ENCODE measurements around the gene DSTN. TPM values are rescaled to one million over a fixed set of nuclear protein-coding genes. Genes with fewer than 3 reads are reported as not detected.

Gene DSTN
- total and polyA plus RNA-seq, 2 donors (not counting 1 experiment from before 2014, with no cell fraction given): 6.6 to 13.4 TPM

GRCh38 chr20:17558154-17558940, 11.5 kb upstream of the DSTN start:
- H3K4me3 Mint-ChIP-seq: no peak overlapping the region
- no peak overlapping the region for H2AFZ ChIP-seq (ENCODE audit: insufficient read depth, low read depth, low read length, poor library complexity, severe bottlenecking)
- no peak for ATAC-seq (ENCODE audit: low read depth)
- H3K4me1 ChIP-seq (ENCODE audit: control insufficient read depth in 2 of 2, insufficient read depth in 2 of 2, low read length in 2 of 2): no peaks in the 10 kb centered on the region
- no peaks in the 10 kb centered on the region for H4K20me1 ChIP-seq (ENCODE audit: control insufficient read depth, insufficient read depth, low read length, poor library complexity, severe bottlenecking)
- no peak overlapping the region for H3K4me3 ChIP-seq (ENCODE audit: control extremely low read depth in 1 of 5, extremely low read depth in 1 of 5, insufficient read depth in 1 of 5, low read depth in 2 of 5, low read length in 4 of 5)
- H3K9me3 ChIP-seq (ENCODE audit: control extremely low read depth in 1 of 3, control insufficient read depth in 2 of 3, insufficient read depth in 1 of 3, low read length in 2 of 3): no peaks in the 10 kb centered on the region
- CTCF ChIA-PET: interaction anchor here (0.6 kb wide), 1 partner anchor 227 kb away, joined by 4 read pairs; no protein-coding TSS in a partner anchor
- peaks cover 9% of the 10 kb centered on the region for H3K27me3 Mint-ChIP-seq
- no peak overlapping the region for H3K9ac ChIP-seq (ENCODE audit: low read length)
- no peaks in the 10 kb centered on the region for H3K4me1 Mint-ChIP-seq
- TF ChIP-seq CTCF (IDR thresholded peaks at IDR 0.05) (no peak), EZH2 (IDR thresholded peaks at IDR 0.05; ENCODE audit: borderline replicate concordance, insufficient read depth, low read depth, low read length, poor library complexity, severe bottlenecking) (no peak)
- H3K4me2 ChIP-seq (replicated peaks; ENCODE audit: low read depth, low read length, poor library complexity, severe bottlenecking): no peak overlapping the region
- WGBS (ENCODE audit: insufficient coverage): 76% methylated on average over 3 of the region's 7 CpGs
- no peak for DNase-seq
- H3K27ac Mint-ChIP-seq: no peak overlapping the region
- intact Hi-C loops (cut with micrococcal nuclease): no loop called here
- H3K27me3 ChIP-seq (replicated peaks in 1 of 4; ENCODE audit: control extremely low read depth in 1 of 4, control insufficient read depth in 3 of 4, insufficient read depth in 4 of 4, low read length in 3 of 4): no peaks in the 10 kb centered on the region
- H3K36me3 ChIP-seq (replicated peaks in 1 of 2; ENCODE audit: control extremely low read depth in 1 of 2, control insufficient read depth in 1 of 2, extremely low read depth in 1 of 2, insufficient read depth in 2 of 2, low read length in 1 of 2): no peaks in the 10 kb centered on the region
- POLR2A ChIA-PET: no interaction called here
- no peak overlapping the region for H3K27ac ChIP-seq (ENCODE audit: low read length in 2 of 2)
- no peaks in the 10 kb centered on the region for H3K9me3 Mint-ChIP-seq (ENCODE audit: insufficient read depth)
- no peaks in the 10 kb centered on the region for H3K79me2 ChIP-seq (ENCODE audit: control insufficient read depth, insufficient read depth, low read length)

- Histone ChIP-seq H3K9me3 (ENCODE audit: control extremely low read depth in 1 of 3, control insufficient read depth in 2 of 3, insufficient read depth in 1 of 3, low read length in 2 of 3) (no peaks in the 10 kb centered on the region), H4K20me1 (ENCODE audit: control insufficient read depth, insufficient read depth, low read length, poor library complexity, severe bottlenecking) (no peaks in the 10 kb centered on the region), H3K27me3 (replicated peaks in 1 of 4; ENCODE audit: control extremely low read depth in 1 of 4, control insufficient read depth in 3 of 4, insufficient read depth in 4 of 4, low read length in 3 of 4) (no peaks in the 10 kb centered on the region), H3K36me3 (replicated peaks in 1 of 2; ENCODE audit: control extremely low read depth in 1 of 2, control insufficient read depth in 1 of 2, extremely low read depth in 1 of 2, insufficient read depth in 2 of 2, low read length in 1 of 2) (no peaks in the 10 kb centered on the region), H3K27ac (ENCODE audit: low read length in 2 of 2) (no peak overlapping the region), H2AFZ (ENCODE audit: insufficient read depth, low read depth, low read length, poor library complexity, severe bottlenecking) (no peak overlapping the region), H3K4me1 (ENCODE audit: control insufficient read depth in 2 of 2, insufficient read depth in 2 of 2, low read length in 2 of 2) (no peaks in the 10 kb centered on the region), H3K4me2 (replicated peaks; ENCODE audit: low read depth, low read length, poor library complexity, severe bottlenecking) (no peak overlapping the region), H3K79me2 (ENCODE audit: control insufficient read depth, insufficient read depth, low read length) (no peaks in the 10 kb centered on the region), H3K4me3 (ENCODE audit: control extremely low read depth in 1 of 5, extremely low read depth in 1 of 5, insufficient read depth in 1 of 5, low read depth in 2 of 5, low read length in 4 of 5) (no peak overlapping the region), H3K9ac (ENCODE audit: low read length) (no peak overlapping the region)
- Mint-ChIP-seq H3K27me3 (peaks cover 9% of the 10 kb centered on the region), H3K9me3 (ENCODE audit: insufficient read depth) (no peaks in the 10 kb centered on the region), H3K27ac (no peak overlapping the region), H3K4me3 (no peak overlapping the region), H3K4me1 (no peaks in the 10 kb centered on the region)
- ATAC-seq (ENCODE audit: low read depth) (no peak), DNase-seq (no peak)
- no peak for TF ChIP-seq CTCF (IDR thresholded peaks at IDR 0.05)
- no peak for TF ChIP-seq EZH2 (IDR thresholded peaks at IDR 0.05; ENCODE audit: borderline replicate concordance, insufficient read depth, low read depth, low read length, poor library complexity, severe bottlenecking)
- ChIA-PET CTCF (no interaction called here), POLR2A (no interaction called here)
- no CpG with 5 or more reads among the region's 1 CpG for WGBS (ENCODE audit: insufficient coverage)
- intact Hi-C loops (cut with micrococcal nuclease): no loop called here
Observed at GRCh38 chr20:17558941-17559304, 11.0 kb upstream of the DSTN start.

All from B cell (primary cell).